Erythroblast (primary cell): ENCODE results near the gene CS.

Source experiments
- GATA1 ChIP-seq: IDR thresholded peaks from 2 replicates; pipeline ENCODE4 v1.6.1; 2011; ENCODE audit warnings: low read depth, mild to moderate bottlenecking, control low read depth, low read length, moderate library complexity
- POLR2A ChIP-seq: IDR thresholded peaks from 2 replicates; pipeline ENCODE4 v1.6.1; 2011; ENCODE audit warnings: mild to moderate bottlenecking, low read length

DNA sequence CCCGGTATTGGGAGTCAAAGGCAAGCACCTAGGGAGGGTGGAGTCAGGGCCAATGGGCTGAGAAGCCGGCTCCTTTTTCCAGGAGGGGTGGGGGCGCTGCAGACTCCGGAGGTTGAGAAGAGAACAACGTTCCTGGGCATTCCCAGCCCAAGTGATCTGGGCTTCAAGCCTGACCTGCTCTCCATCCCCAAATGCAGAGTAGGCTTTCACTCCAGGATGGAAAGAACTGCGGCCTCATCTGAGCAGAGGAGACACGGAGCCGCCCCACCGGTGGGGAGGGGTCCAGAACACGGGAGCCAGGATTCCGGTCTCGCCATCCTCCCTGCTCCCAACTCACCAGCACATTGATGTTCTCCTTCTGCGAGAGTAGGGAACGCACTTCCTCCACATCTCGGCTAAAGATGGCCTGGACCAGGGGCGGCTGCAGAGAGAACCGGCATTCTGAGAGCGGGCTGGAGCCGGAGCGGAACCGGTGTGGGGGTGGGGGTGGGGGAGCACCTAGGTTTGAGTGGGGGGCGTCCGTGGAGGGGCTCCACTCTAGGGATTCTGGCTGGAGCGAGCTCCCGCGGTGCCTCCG, 42.6 kb downstream of the CS start:
- TF ChIP-seq POLR2A (no peak), GATA1 (no peak)
